Measurements from ENCODE around the gene PRCP.

PRCP gene

GRCh38 chr11:82902880-82903279, 2.6 kb upstream of the PRCP start:
- Histone ChIP-seq H3K9ac (ENCODE audit: low read length) (peak overlapping the region; percentile 64), H3K36me3 (ENCODE audit: low read length) (no peaks in the 10 kb centered on the region), H2AFZ (ENCODE audit: low read depth, low read length, severe bottlenecking) (no peak overlapping the region), H3K27ac (ENCODE audit: low read depth, low read length) (no peak overlapping the region), H3K9me3 (ENCODE audit: insufficient read depth, low read length) (no peaks in the 10 kb centered on the region), H3K4me2 (ENCODE audit: low read depth, low read length, poor library complexity, severe bottlenecking) (peak overlapping the region; percentile 91), H3K9me2 (replicated peaks; ENCODE audit: insufficient read depth, low read length) (no peaks in the 10 kb centered on the region), H3K4me3 (ENCODE audit: insufficient read depth, low read length, poor library complexity, severe bottlenecking) (peak overlapping the region; percentile 85), H4K20me1 (ENCODE audit: low read depth, low read length) (0 out of 2 replicates have a peak, but pooled peaks cover 3% of the 10 kb centered on the region), H3K27me3 (ENCODE audit: low read length) (no peaks in the 10 kb centered on the region), H3F3A (ENCODE audit: insufficient read depth) (peaks cover 22% of the 10 kb centered on the region), H3K79me2 (ENCODE audit: insufficient read depth, low read length) (peaks cover 62% of the 10 kb centered on the region)
- TF ChIP-seq CTCF (IDR thresholded peaks at IDR 0.05; ENCODE audit: insufficient read depth, low read length, poor library complexity, severe bottlenecking) (no peak), EZH2phosphoT487 (conservative IDR thresholded peaks at IDR 0.05; ENCODE audit: low read length) (no peak)

- Histone ChIP-seq H4K20me1 (ENCODE audit: low read depth, low read length) (0 out of 2 replicates have a peak, but pooled peaks cover 3% of the 10 kb centered on the region), H3K9ac (ENCODE audit: low read length) (peak overlapping the region; percentile 64), H3K9me2 (replicated peaks; ENCODE audit: insufficient read depth, low read length) (no peaks in the 10 kb centered on the region), H3K27ac (ENCODE audit: low read depth, low read length) (peak overlapping the region; percentile 27), H3K9me3 (ENCODE audit: insufficient read depth, low read length) (no peaks in the 10 kb centered on the region), H3K79me2 (ENCODE audit: insufficient read depth, low read length) (peaks cover 53% of the 10 kb centered on the region), H3K27me3 (ENCODE audit: low read length) (no peaks in the 10 kb centered on the region), H3F3A (ENCODE audit: insufficient read depth) (peaks cover 19% of the 10 kb centered on the region), H3K4me3 (ENCODE audit: insufficient read depth, low read length, poor library complexity, severe bottlenecking) (peak overlapping the region; percentile 85), H3K4me2 (ENCODE audit: low read depth, low read length, poor library complexity, severe bottlenecking) (peak overlapping the region; percentile 91), H2AFZ (ENCODE audit: low read depth, low read length, severe bottlenecking) (peak overlapping the region; percentile 85), H3K36me3 (ENCODE audit: low read length) (no peaks in the 10 kb centered on the region)
- TF ChIP-seq EZH2phosphoT487 (conservative IDR thresholded peaks at IDR 0.05; ENCODE audit: low read length) (no peak), CTCF (IDR thresholded peaks at IDR 0.05; ENCODE audit: insufficient read depth, low read length, poor library complexity, severe bottlenecking) (no peak)
These were observed 1.8 kb upstream of the PRCP start for GRCh38 chr11:82901922-82902485.

GRCh38 chr11:82901165-82901921, 1.1 kb upstream of the PRCP start, which contains the start of gene DDIAS:
Gene DDIAS (plus strand): TSS chr11:82901736. CDS start chr11:82914739, 13,003 bp downstream.
- Histone ChIP-seq H2AFZ (ENCODE audit: low read depth, low read length, severe bottlenecking) (peak within 1 kb of the TSS; percentile 85), H3K9me2 (replicated peaks; ENCODE audit: insufficient read depth, low read length) (no peaks in the 10 kb centered on the region), H3K9me3 (ENCODE audit: insufficient read depth, low read length) (no peaks in the 10 kb centered on the region), H3K27me3 (ENCODE audit: low read length) (no peaks in the 10 kb centered on the region), H3K79me2 (ENCODE audit: insufficient read depth, low read length) (peaks cover 46% of the 10 kb centered on the region), H3K4me2 (ENCODE audit: low read depth, low read length, poor library complexity, severe bottlenecking) (peak within 1 kb of the TSS; percentile 91), H4K20me1 (ENCODE audit: low read depth, low read length) (0 out of 2 replicates have a peak, but pooled peaks cover 3% of the 10 kb centered on the region), H3K4me3 (ENCODE audit: insufficient read depth, low read length, poor library complexity, severe bottlenecking) (peak within 1 kb of the TSS; percentile 85), H3F3A (ENCODE audit: insufficient read depth) (peaks cover 18% of the 10 kb centered on the region), H3K36me3 (ENCODE audit: low read length) (no peaks in the 10 kb centered on the region), H3K27ac (ENCODE audit: low read depth, low read length) (peak within 1 kb of the TSS; percentile 60), H3K9ac (ENCODE audit: low read length) (peak within 1 kb of the TSS; percentile 64)
- TF ChIP-seq EZH2phosphoT487 (conservative IDR thresholded peaks at IDR 0.05; ENCODE audit: low read length) (no peak), CTCF (IDR thresholded peaks at IDR 0.05; ENCODE audit: insufficient read depth, low read length, poor library complexity, severe bottlenecking) (no peak)
